WTC11 (cell line): ENCODE data around the gene LPAR3. TPM values are rescaled to one million over a fixed set of nuclear protein-coding genes. Genes with fewer than 3 reads are reported as not detected.

Experiments used
- ATAC-seq: fragments of 200-7000 bp; cut with Tn5 transposase; 2 replicates; pipeline ENCODE4 v1.10.0; 2021; ENCODE audit warnings: mild to moderate bottlenecking, moderate library complexity
- CTCF ChIA-PET: fragments of 300-600 bp; sonication (Branson Sonifier 250); formaldehyde crosslinking; loops from one replicate; lab custom pipeline; 2021; ENCODE audit warnings: antibody characterized with exemption; lab: Charles Lee
- POLR2A ChIA-PET: fragments of 350-600 bp; sonication (Branson Sonifier 250); formaldehyde crosslinking; loops from one replicate; lab custom pipeline; 2021; ENCODE audit warnings: antibody characterized with exemption; lab: Charles Lee
- DNase-seq: peaks from one replicate; pipeline ENCODE4 v3.0.0; 2021; ENCODE audit warnings: low spot score
- H3K27ac Mint-ChIP-seq: 2 replicates; pipeline ENCODE4 v1.8.0; 2021; ENCODE audit warnings: mixed read lengths
- H3K27me3 Mint-ChIP-seq: 2 replicates; pipeline ENCODE4 v1.8.0; 2021; ENCODE audit warnings: low read depth, mild to moderate bottlenecking, moderate library complexity, mixed read lengths
- H3K36me3 Mint-ChIP-seq: 2 replicates; pipeline ENCODE4 v1.8.0; 2021; ENCODE audit warnings: mixed read lengths
- H3K4me1 Mint-ChIP-seq: 2 replicates; pipeline ENCODE4 v1.8.0; 2022; ENCODE audit warnings: mixed read lengths
- H3K4me3 Mint-ChIP-seq: 2 replicates; pipeline ENCODE4 v1.8.0; 2021; ENCODE audit warnings: mild to moderate bottlenecking, moderate library complexity, mixed read lengths
- H3K9me3 Mint-ChIP-seq: 2 replicates; pipeline ENCODE4 v1.8.0; 2021; ENCODE audit warnings: mixed read lengths
- AR ChIP-seq: fragments of 250-450 bp; sonication (Bioruptor Pico); IDR thresholded peaks from 2 replicates; pipeline ENCODE4 v1.9.0; 2021; ENCODE audit warnings: mild to moderate bottlenecking
- ATF2 ChIP-seq: sonication (generic); formaldehyde crosslinking; IDR thresholded peaks from 2 replicates; pipeline ENCODE4 v1.8.1; 2022; ENCODE audit warnings: low read depth, missing genetic modification reagents, borderline replicate concordance
- E2F1 ChIP-seq: sonication (generic); formaldehyde crosslinking; IDR thresholded peaks from 2 replicates; pipeline ENCODE4 v1.8.0; 2022; ENCODE audit warnings: mild to moderate bottlenecking, missing genetic modification reagents
- ETV6 ChIP-seq: sonication (generic); formaldehyde crosslinking; IDR thresholded peaks from 2 replicates; pipeline ENCODE4 v1.8.1; 2022; ENCODE audit warnings: mild to moderate bottlenecking, missing genetic modification reagents
- GABPB1 ChIP-seq: sonication (generic); formaldehyde crosslinking; IDR thresholded peaks from 2 replicates; pipeline ENCODE4 v1.8.1; 2023; ENCODE audit warnings: mild to moderate bottlenecking, missing genetic modification reagents
- HMGA2 ChIP-seq: fragments of 250-450 bp; sonication (Bioruptor Pico); IDR thresholded peaks from 2 replicates; pipeline ENCODE4 v1.4.0; 2021; ENCODE audit warnings: mild to moderate bottlenecking, moderate library complexity
- IRF1 ChIP-seq: sonication (generic); formaldehyde crosslinking; IDR thresholded peaks from 2 replicates; pipeline ENCODE4 v1.8.0; 2023; ENCODE audit warnings: missing genetic modification reagents
- IRF2 ChIP-seq: sonication (generic); formaldehyde crosslinking; IDR thresholded peaks from 2 replicates; pipeline ENCODE4 v1.8.0; 2022; ENCODE audit warnings: low read depth, missing genetic modification reagents, borderline replicate concordance
- JUN ChIP-seq: sonication (generic); formaldehyde crosslinking; IDR thresholded peaks from 2 replicates; pipeline ENCODE4 v1.8.0; 2023; ENCODE audit warnings: mild to moderate bottlenecking, missing genetic modification reagents
- KAT7 ChIP-seq: sonication (generic); formaldehyde crosslinking; IDR thresholded peaks from 2 replicates; pipeline ENCODE4 v1.8.1; 2023; ENCODE audit warnings: missing genetic modification reagents, mild to moderate bottlenecking, borderline replicate concordance
- MXD4 ChIP-seq: fragments of 250-450 bp; sonication (Bioruptor Pico); IDR thresholded peaks from 2 replicates; pipeline ENCODE4 v1.8.0; 2021; ENCODE audit warnings: mild to moderate bottlenecking, moderate library complexity, borderline replicate concordance
- NR1H2 ChIP-seq: sonication (generic); formaldehyde crosslinking; IDR thresholded peaks from 2 replicates; pipeline ENCODE4 v1.9.0; 2021; ENCODE audit warnings: mild to moderate bottlenecking, moderate library complexity, missing genetic modification reagents
- PRRX2 ChIP-seq: fragments of 250-450 bp; sonication (Bioruptor Pico); IDR thresholded peaks from 2 replicates; pipeline ENCODE4 v1.8.0; 2021; ENCODE audit warnings: mild to moderate bottlenecking
- RORB ChIP-seq: fragments of 250-450 bp; sonication (Bioruptor Pico); IDR thresholded peaks from 2 replicates; pipeline ENCODE4 v1.9.0; 2021; ENCODE audit warnings: mild to moderate bottlenecking
- TEAD4 ChIP-seq: sonication (generic); formaldehyde crosslinking; IDR thresholded peaks from 2 replicates; pipeline ENCODE4 v1.8.0; 2022; ENCODE audit warnings: mild to moderate bottlenecking, missing genetic modification reagents
- ZNF416 ChIP-seq: fragments of 250-450 bp; sonication (Bioruptor Pico); IDR thresholded peaks from 2 replicates; pipeline ENCODE4 v1.9.0; 2021; ENCODE audit warnings: mild to moderate bottlenecking, inconsistent platforms
- ZNF425 ChIP-seq: fragments of 250-450 bp; sonication (Bioruptor Pico); conservative IDR thresholded peaks from 2 replicates; pipeline ENCODE4 v1.9.0; 2021; ENCODE audit warnings: mild to moderate bottlenecking
- total RNA-seq: library from RNA; stranded (reverse); gene quantifications from 3 replicates; pipeline ENCODE4 v1.2.3, GENCODE V29; 2021

Gene LPAR3
- total RNA-seq, 1 experiment from 2014 or later: 33.3 TPM

- POLR2A ChIA-PET: no interaction called here
- Mint-ChIP-seq H3K4me1 (peaks cover 9% of the 10 kb centered on the region; the same call in 1 of the 2 replicates), H3K27me3 (no peaks in the 10 kb centered on the region), H3K9me3 (no peaks in the 10 kb centered on the region), H3K36me3 (no peaks in the 10 kb centered on the region), H3K4me3 (no peak overlapping the region), H3K27ac (no peak overlapping the region)
- TF ChIP-seq ZNF425 (CRISPR knock-in tag): no peak
- no peak for TF ChIP-seq IRF1
- TF ChIP-seq KAT7 (CRISPR knock-in tag): no peak
- no peak for TF ChIP-seq RORB (CRISPR knock-in tag)
- TF ChIP-seq ETV6 (CRISPR knock-in tag): no peak
- no peak for TF ChIP-seq GABPB1 (CRISPR knock-in tag)
- no peak for TF ChIP-seq ATF2
- no peak for TF ChIP-seq JUN (CRISPR knock-in tag)
- TF ChIP-seq TEAD4 (CRISPR knock-in tag): no peak
- no peak for TF ChIP-seq IRF2 (CRISPR knock-in tag)
- TF ChIP-seq HMGA2 (CRISPR knock-in tag): no peak
- TF ChIP-seq AR (CRISPR knock-in tag): no peak
- CTCF ChIA-PET: no interaction called here
- no peak for DNase-seq
- ATAC-seq: no peak
Measured at GRCh38 chr1:84872696-84873355, 20.2 kb downstream of the LPAR3 start.

- Mint-ChIP-seq H3K36me3 (no peaks in the 10 kb centered on the region), H3K9me3 (no peaks in the 10 kb centered on the region), H3K4me1 (peaks cover 9% of the 10 kb centered on the region; the same call in 1 of the 2 replicates), H3K27ac (no peak overlapping the region), H3K27me3 (no peaks in the 10 kb centered on the region), H3K4me3 (no peak overlapping the region)
- DNase-seq (no peak), ATAC-seq (no peak)
- TF ChIP-seq NR1H2 (CRISPR knock-in tag) (no peak), MXD4 (CRISPR knock-in tag) (no peak), ZNF416 (CRISPR knock-in tag) (no peak), PRRX2 (CRISPR knock-in tag) (no peak), E2F1 (CRISPR knock-in tag) (no peak)
- ChIA-PET CTCF (interaction anchor here (1.8 kb wide), 1 partner anchor 388 kb away, joined by 4 read pairs; the partner anchor contains the start of gene C1orf52), POLR2A (no interaction called here)
Measured at GRCh38 chr1:84871181-84871580, 21.8 kb downstream of the LPAR3 start.
